ENCODE results near the gene C3. TPM values are rescaled to one million over a fixed set of nuclear protein-coding genes. Genes with fewer than 3 reads are reported as not detected.
A peak's percentile ranks its signal among the peaks of the same experiment; 100 is the strongest.

C3 gene
- total and polyA plus RNA-seq, 2 of the 13 experiments (the other 11 are each of a cell fraction or from before 2014, with no cell fraction given) = 1,455 to 6,272 TPM

- ATAC-seq (no peak; the same call in 1 of the 3 replicates), DNase-seq (ENCODE audit: low spot score) (no peak), FAIRE-seq (no peak)
- Histone ChIP-seq H2AFZ (ENCODE audit: low read length) (no peak overlapping the region), H3K79me2 (ENCODE audit: insufficient read depth, low read length) (peaks cover 7% of the 10 kb centered on the region), H4K20me1 (ENCODE audit: insufficient read depth, low read length) (peaks cover 80% of the 10 kb centered on the region), H3K4me1 (ENCODE audit: insufficient read depth, low read length) (peaks cover 49% of the 10 kb centered on the region), H3K9ac (ENCODE audit: insufficient read depth, low read depth, low read length) (no peak overlapping the region), H3K9me3 (ENCODE audit: low read length) (no peaks in the 10 kb centered on the region), H3K36me3 (replicated peaks in 1 of 2; ENCODE audit: control insufficient read depth in 1 of 2, insufficient read depth in 2 of 2, low read length in 2 of 2) (peaks cover 32 to 71% of the 10 kb centered on the region in 2 experiments), H3K4me2 (ENCODE audit: low read depth, low read length) (no peak overlapping the region), H3K4me3 (replicated peaks in 1 of 3; ENCODE audit: insufficient read depth in 1 of 3, low read depth in 2 of 3, low read length in 3 of 3) (no peak overlapping the region), H3K27me3 (ENCODE audit: control insufficient read depth in 1 of 2, insufficient read depth in 2 of 2, low read length in 2 of 2) (no peaks in the 10 kb centered on the region), H3K27ac (ENCODE audit: extremely low read length, insufficient read depth, low read length) (no peak overlapping the region)
- in situ Hi-C loops (cut with HindIII; ENCODE audit: extremely low pct_ligation_motif_present, low pct_unique_long_range_greater_than_20kb) (no loop called here), intact Hi-C loops (cut with micrococcal nuclease; ENCODE audit: unreplicated experiment) (no loop called here)
- BruUV-seq (replicated peaks) = no TSS peak
- ChIA-PET POLR2A (interaction anchor here (1.1 to 3.2 kb wide), 5 partner anchors 11 to 39 kb away, joined by 4 to 24 read pairs (median 17); partner anchors contain the start of gene GPR108), CTCF (ENCODE audit: low intra/inter-chr PET ratio, low total read pairs) (no interaction called here)
- 95% methylated on average over 13 of the region's 24 CpGs for WGBS (ENCODE audit: low lambda C conversion rate)
- TF ChIP-seq ZNF746 (CRISPR knock-in tag; IDR thresholded peaks at IDR 0.05) (0 out of 2 replicates have a peak, but pooled peaks have one; percentile 37), AFF4 (CRISPR knock-in tag; IDR thresholded peaks at IDR 0.05) (no peak), PHF8 (CRISPR knock-in tag; IDR thresholded peaks at IDR 0.05) (no peak), ZNF672 (CRISPR knock-in tag; IDR thresholded peaks at IDR 0.05) (0 out of 2 replicates have a peak, but pooled peaks have one; percentile 45), HNRNPLL (IDR thresholded peaks at IDR 0.05; ENCODE audit: low read depth, low read length, poor library complexity, severe bottlenecking) (no peak), ZC3H4 (CRISPR knock-in tag; IDR thresholded peaks at IDR 0.05; ENCODE audit: borderline replicate concordance) (0 out of 2 replicates have a peak, but pooled peaks have one; percentile 12), ZNF543 (CRISPR knock-in tag; IDR thresholded peaks at IDR 0.05) (no peak), PRMT3 (CRISPR knock-in tag; IDR thresholded peaks at IDR 0.05; ENCODE audit: borderline replicate concordance, low read depth) (0 out of 2 replicates have a peak, but pooled peaks have one; percentile 44), ZNF652 (CRISPR knock-in tag; IDR thresholded peaks at IDR 0.05; ENCODE audit: borderline replicate concordance, low read depth) (no peak), ZNF589 (CRISPR knock-in tag; conservative IDR thresholded peaks at IDR 0.05) (0 out of 2 replicates have a peak, but pooled peaks have one; percentile 11), ZNF263 (CRISPR knock-in tag; IDR thresholded peaks at IDR 0.05) (no peak), ZNF678 (CRISPR knock-in tag; IDR thresholded peaks at IDR 0.05) (no peak), REL (CRISPR knock-in tag; conservative IDR thresholded peaks at IDR 0.05) (no peak), HDAC2 (CRISPR knock-in tag; IDR thresholded peaks at IDR 0.05) (no peak), NFE2 (CRISPR knock-in tag; IDR thresholded peaks at IDR 0.05) (no peak), EHMT2 (IDR thresholded peaks at IDR 0.05; ENCODE audit: borderline replicate concordance, low read depth, low read length) (no peak), SKI (IDR thresholded peaks at IDR 0.05; ENCODE audit: partially characterized antibody) (no peak), ZNF878 (CRISPR knock-in tag; IDR thresholded peaks at IDR 0.05) (0 out of 2 replicates have a peak, but pooled peaks have one; percentile 35), ZNF619 (CRISPR knock-in tag; IDR thresholded peaks at IDR 0.05) (no peak), ZSCAN22 (CRISPR knock-in tag; IDR thresholded peaks at IDR 0.05) (peak; percentile 30), ZNF749 (CRISPR knock-in tag; IDR thresholded peaks at IDR 0.05; ENCODE audit: borderline replicate concordance) (peak; percentile 45; the same call in 1 of the 2 replicates), SRY (CRISPR knock-in tag; IDR thresholded peaks at IDR 0.05) (0 out of 2 replicates have a peak, but pooled peaks have one; percentile 37)
Measured at GRCh38 chr19:6713773-6714692, 6.4 kb downstream of the C3 start.
